ENCODE data around the gene ANKZF1. TPM values are rescaled to one million over a fixed set of nuclear protein-coding genes. Genes with fewer than 3 reads are reported as not detected.

Gene ANKZF1, protein sequence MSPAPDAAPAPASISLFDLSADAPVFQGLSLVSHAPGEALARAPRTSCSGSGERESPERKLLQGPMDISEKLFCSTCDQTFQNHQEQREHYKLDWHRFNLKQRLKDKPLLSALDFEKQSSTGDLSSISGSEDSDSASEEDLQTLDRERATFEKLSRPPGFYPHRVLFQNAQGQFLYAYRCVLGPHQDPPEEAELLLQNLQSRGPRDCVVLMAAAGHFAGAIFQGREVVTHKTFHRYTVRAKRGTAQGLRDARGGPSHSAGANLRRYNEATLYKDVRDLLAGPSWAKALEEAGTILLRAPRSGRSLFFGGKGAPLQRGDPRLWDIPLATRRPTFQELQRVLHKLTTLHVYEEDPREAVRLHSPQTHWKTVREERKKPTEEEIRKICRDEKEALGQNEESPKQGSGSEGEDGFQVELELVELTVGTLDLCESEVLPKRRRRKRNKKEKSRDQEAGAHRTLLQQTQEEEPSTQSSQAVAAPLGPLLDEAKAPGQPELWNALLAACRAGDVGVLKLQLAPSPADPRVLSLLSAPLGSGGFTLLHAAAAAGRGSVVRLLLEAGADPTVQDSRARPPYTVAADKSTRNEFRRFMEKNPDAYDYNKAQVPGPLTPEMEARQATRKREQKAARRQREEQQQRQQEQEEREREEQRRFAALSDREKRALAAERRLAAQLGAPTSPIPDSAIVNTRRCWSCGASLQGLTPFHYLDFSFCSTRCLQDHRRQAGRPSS
- total RNA-seq (2021; ENCODE audit: unreplicated experiment) (36.2 TPM), Bru-seq, nascent RNA (percentile 73 among the genes with signal in this experiment), BruChase-seq, experiment 1, labeled RNA remaining after a 2-hour chase (percentile 84 among the genes with signal in this experiment), BruChase-seq, experiment 2, labeled RNA remaining after a 6-hour chase (percentile 81 among the genes with signal in this experiment)
- 41.8 TPM for polyA plus RNA-seq (2012; ENCODE audit: insufficient read length)
- long read RNA-seq, transcript ANKZF1-201 (14 exons, 2,579 nt), result major isoform, 9 of 61 reads
- long read RNA-seq, transcript ANKZF1-211 (11 exons, 3,245 nt), result minor isoform, 5 of 61 reads
- long read RNA-seq, partial matches to known transcripts, result 9 of 61 reads
- long read RNA-seq, other reads (novel, unspliced or antisense), result 35 of 61 reads

DNA sequence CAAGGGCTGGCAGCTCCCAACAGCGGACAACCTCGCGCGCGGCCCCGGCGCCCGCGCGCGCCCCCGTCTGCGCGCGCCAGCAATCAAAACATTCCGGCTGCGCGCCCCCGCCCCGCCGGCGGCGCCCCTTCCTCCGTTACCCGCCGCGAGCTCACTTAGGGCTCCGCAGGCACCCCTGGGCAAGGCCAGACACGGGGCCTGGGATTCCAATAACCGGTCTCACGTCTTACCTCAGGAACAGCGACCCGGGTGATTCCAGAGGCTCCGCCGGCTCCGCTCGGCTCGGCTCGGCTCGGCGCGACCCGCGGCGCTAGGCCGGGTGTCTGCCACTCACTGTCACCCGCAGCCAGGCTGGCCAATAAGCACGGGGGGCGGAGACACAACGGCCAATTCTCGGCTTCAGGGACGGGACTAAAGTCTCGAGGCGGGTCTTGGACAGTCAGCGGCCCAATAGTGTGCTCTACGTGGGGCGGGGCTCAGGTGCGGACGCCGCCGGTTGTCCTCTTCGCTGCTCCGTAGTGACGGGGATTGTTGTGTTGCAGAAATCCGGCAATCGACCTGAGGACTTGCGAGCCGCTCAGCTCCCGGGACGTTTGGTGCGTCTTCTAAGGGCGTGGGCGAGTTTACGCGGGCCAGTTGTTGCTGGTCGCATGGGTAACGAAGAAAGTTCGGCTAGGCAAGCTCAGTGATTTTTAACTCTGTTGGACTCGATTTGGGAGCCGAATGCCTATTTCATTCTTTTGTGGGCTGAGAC lies at the start of gene ANKZF1, which contains the start of gene ATG9A:
TSS of gene ANKZF1 (plus strand) at position 502 of the 754 bp plus-strand sequence. CDS start 452 bp downstream, outside the sequence.
TSS of gene ATG9A (minus strand) at position 332 of the 754 bp plus-strand sequence. CDS start 1,612 bp downstream, outside the sequence.
- peaks cover 11% of the 10 kb centered on the region; the same call in 1 of the 2 replicates for H3K36me3 ChIP-seq (ENCODE audit: control insufficient read depth, insufficient read depth, low read length)

More for the DNA sequence above, at the start of gene ANKZF1, which contains the start of gene ATG9A:
- TF ChIP-seq SIN3A (IDR thresholded peaks at IDR 0.05; ENCODE audit: borderline replicate concordance, insufficient read depth, low read depth, low read length), result peak; percentile 80; the same call in 1 of the 2 replicates
- TF ChIP-seq, protein P1, sequence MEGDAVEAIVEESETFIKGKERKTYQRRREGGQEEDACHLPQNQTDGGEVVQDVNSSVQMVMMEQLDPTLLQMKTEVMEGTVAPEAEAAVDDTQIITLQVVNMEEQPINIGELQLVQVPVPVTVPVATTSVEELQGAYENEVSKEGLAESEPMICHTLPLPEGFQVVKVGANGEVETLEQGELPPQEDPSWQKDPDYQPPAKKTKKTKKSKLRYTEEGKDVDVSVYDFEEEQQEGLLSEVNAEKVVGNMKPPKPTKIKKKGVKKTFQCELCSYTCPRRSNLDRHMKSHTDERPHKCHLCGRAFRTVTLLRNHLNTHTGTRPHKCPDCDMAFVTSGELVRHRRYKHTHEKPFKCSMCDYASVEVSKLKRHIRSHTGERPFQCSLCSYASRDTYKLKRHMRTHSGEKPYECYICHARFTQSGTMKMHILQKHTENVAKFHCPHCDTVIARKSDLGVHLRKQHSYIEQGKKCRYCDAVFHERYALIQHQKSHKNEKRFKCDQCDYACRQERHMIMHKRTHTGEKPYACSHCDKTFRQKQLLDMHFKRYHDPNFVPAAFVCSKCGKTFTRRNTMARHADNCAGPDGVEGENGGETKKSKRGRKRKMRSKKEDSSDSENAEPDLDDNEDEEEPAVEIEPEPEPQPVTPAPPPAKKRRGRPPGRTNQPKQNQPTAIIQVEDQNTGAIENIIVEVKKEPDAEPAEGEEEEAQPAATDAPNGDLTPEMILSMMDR (IDR thresholded peaks at IDR 0.05), result no peak
- no peak for TF ChIP-seq TCF7L2 (IDR thresholded peaks at IDR 0.05; ENCODE audit: low read depth, low read length)
- TF ChIP-seq, protein P2, sequence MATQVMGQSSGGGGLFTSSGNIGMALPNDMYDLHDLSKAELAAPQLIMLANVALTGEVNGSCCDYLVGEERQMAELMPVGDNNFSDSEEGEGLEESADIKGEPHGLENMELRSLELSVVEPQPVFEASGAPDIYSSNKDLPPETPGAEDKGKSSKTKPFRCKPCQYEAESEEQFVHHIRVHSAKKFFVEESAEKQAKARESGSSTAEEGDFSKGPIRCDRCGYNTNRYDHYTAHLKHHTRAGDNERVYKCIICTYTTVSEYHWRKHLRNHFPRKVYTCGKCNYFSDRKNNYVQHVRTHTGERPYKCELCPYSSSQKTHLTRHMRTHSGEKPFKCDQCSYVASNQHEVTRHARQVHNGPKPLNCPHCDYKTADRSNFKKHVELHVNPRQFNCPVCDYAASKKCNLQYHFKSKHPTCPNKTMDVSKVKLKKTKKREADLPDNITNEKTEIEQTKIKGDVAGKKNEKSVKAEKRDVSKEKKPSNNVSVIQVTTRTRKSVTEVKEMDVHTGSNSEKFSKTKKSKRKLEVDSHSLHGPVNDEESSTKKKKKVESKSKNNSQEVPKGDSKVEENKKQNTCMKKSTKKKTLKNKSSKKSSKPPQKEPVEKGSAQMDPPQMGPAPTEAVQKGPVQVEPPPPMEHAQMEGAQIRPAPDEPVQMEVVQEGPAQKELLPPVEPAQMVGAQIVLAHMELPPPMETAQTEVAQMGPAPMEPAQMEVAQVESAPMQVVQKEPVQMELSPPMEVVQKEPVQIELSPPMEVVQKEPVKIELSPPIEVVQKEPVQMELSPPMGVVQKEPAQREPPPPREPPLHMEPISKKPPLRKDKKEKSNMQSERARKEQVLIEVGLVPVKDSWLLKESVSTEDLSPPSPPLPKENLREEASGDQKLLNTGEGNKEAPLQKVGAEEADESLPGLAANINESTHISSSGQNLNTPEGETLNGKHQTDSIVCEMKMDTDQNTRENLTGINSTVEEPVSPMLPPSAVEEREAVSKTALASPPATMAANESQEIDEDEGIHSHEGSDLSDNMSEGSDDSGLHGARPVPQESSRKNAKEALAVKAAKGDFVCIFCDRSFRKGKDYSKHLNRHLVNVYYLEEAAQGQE (IDR thresholded peaks at IDR 0.05; ENCODE audit: insufficient read depth in 1 of 2, low read depth in 2 of 2, low read length in 1 of 2), result 0 out of 4 replicates have a peak, but pooled peaks of 1 of the 2 experiments have one; percentile 39
- TF ChIP-seq POLR2AphosphoS5 (IDR thresholded peaks at IDR 0.05; ENCODE audit: low read depth, low read length), result peak; percentile 82
- Histone ChIP-seq H3K4me1 (ENCODE audit: control insufficient read depth, insufficient read depth, low read length) (peaks cover 8% of the 10 kb centered on the region), H3K4me3 (ENCODE audit: low read depth in 2 of 2, low read length in 2 of 2) (peak within 1 kb of the TSS; percentile 98 to 99), H3K27me3 (ENCODE audit: control insufficient read depth, insufficient read depth, low read length) (no peaks in the 10 kb centered on the region), H3K9me3 (ENCODE audit: control insufficient read depth, insufficient read depth, low read depth, low read length) (no peaks in the 10 kb centered on the region), H3K27ac (ENCODE audit: low read length) (peak within 1 kb of the TSS; percentile 91)
- CTCF ChIA-PET, result no interaction called here
- no TSS peak for BruUV-seq (replicated peaks)
- in situ Hi-C loops (cut with HindIII; ENCODE audit: low pct_unique_long_range_greater_than_20kb, low sequenced_read_pairs) (no loop called here), intact Hi-C loops (cut with micrococcal nuclease; ENCODE audit: unreplicated experiment) (no loop called here)
- POLR2A ChIA-PET, result interaction anchor here (0.6 to 2.1 kb wide), 2 partner anchors 16 to 53 kb away, joined by 6 to 11 read pairs; partner anchors contain the start of genes CNPPD1, GLB1L and STK16
- DNase-seq (ENCODE audit: low read depth, low spot score) (peak; percentile 90), ATAC-seq (peak; percentile 99)
